ENCODE data around the gene NAP1L1.

- no peak for TF ChIP-seq POLR2A (IDR thresholded peaks at IDR 0.05; ENCODE audit: extremely low read depth, insufficient read length)
- TF ChIP-seq, protein P1, sequence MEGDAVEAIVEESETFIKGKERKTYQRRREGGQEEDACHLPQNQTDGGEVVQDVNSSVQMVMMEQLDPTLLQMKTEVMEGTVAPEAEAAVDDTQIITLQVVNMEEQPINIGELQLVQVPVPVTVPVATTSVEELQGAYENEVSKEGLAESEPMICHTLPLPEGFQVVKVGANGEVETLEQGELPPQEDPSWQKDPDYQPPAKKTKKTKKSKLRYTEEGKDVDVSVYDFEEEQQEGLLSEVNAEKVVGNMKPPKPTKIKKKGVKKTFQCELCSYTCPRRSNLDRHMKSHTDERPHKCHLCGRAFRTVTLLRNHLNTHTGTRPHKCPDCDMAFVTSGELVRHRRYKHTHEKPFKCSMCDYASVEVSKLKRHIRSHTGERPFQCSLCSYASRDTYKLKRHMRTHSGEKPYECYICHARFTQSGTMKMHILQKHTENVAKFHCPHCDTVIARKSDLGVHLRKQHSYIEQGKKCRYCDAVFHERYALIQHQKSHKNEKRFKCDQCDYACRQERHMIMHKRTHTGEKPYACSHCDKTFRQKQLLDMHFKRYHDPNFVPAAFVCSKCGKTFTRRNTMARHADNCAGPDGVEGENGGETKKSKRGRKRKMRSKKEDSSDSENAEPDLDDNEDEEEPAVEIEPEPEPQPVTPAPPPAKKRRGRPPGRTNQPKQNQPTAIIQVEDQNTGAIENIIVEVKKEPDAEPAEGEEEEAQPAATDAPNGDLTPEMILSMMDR (IDR thresholded peaks at IDR 0.05; ENCODE audit: low read depth, low read length): no peak
- TF ChIP-seq, protein P2, sequence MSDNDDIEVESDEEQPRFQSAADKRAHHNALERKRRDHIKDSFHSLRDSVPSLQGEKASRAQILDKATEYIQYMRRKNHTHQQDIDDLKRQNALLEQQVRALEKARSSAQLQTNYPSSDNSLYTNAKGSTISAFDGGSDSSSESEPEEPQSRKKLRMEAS (IDR thresholded peaks at IDR 0.05; ENCODE audit: low read depth, low read length): no peak
Observed at GRCh38 chr12:76047060-76047459, 37.4 kb downstream of the NAP1L1 start.
